Neural progenitor cell (in vitro differentiated cells): Measurements from ENCODE around the gene ZC3H12C.

Experiments used
- CTCF ChIP-seq: fragments of 200-600 bp; sonication (generic); IDR thresholded peaks from 2 replicates; pipeline ENCODE4 v1.5.1; 2017; ENCODE audit warnings: antibody characterized with exemption, mild to moderate bottlenecking
- EZH2 ChIP-seq: fragments of 200-600 bp; sonication (generic); IDR thresholded peaks from 2 replicates; pipeline ENCODE4 v1.6.1; 2017; ENCODE audit warnings: antibody characterized with exemption, mild to moderate bottlenecking, moderate library complexity
- EZH2phosphoT487 ChIP-seq: fragments of 200-600 bp; sonication (generic); IDR thresholded peaks from 2 replicates; pipeline ENCODE4 v1.6.1; 2017; ENCODE audit warnings: antibody characterized with exemption

GRCh38 chr11:110153474-110153873 is 60.3 kb downstream of the ZC3H12C start:
- TF ChIP-seq CTCF (no peak), EZH2 (no peak), EZH2phosphoT487 (no peak)
